ENCODE data around the gene PFDN2.
"Not testable (repeated sequence)": the region's sequence is repeated elsewhere in the genome, so short reads cannot be mapped to it uniquely, and the experiment has no call there.

Gene PFDN2

DNA sequence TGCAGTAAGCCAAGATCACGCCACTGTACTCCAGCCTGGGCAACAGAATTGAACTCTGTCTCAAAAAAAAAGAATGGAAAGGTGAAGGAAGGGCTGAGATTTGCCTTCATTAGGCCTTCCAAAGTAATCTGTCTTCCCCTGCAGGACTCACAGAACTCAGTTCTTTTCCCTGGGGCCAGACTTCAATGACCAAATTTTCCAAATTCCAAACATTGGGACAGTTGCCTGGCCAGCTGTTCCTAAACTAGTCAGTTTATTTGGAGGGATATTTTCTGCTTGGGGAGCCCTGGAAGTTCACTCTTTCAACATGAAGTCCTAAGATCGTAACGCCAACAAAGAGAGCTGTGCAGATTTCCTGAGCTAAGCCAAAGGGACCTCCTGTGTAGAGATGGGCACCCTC lies 20.0 kb upstream of the PFDN2 start:
- DNase-seq, result no peak

DNA sequence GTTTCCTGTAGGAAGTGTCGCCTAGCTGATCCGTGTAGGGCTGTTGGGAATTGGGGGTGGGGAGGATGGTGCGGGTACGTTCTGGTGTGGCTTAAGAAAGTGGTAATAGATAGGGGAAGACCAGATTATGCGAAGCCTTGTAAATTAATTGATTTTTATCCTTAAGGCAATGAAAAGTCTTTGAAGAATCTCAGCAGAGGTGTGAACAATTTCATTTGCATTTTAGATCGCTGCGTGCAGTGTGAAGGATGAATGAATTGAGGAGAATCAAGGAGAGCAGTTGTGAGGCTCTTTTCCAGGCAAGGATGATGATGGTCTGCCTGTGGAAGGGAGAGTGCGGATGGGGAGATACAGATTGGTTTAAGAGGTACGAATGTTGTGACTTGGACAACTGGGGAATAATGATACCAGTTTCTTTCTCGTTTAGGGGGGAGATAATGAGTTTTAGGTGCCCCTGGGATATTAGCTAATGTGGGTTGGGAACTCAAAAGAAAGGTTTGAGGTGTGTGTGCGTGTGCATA lies 15.4 kb upstream of the PFDN2 start:
- DNase-seq, result no peak

GRCh38 chr1:161132410-161133219 lies 14.8 kb upstream of the PFDN2 start, which contains the start of gene DEDD:
Gene DEDD (minus strand): TSS chr1:161132667. CDS start chr1:161124462, 8,205 bp downstream.
- DNase-seq, result peak; percentile 89 to 92

GRCh38 chr1:161131523-161132409 lies 13.9 kb upstream of the PFDN2 start:
- no peak for DNase-seq

- no peak for DNase-seq
These were observed 12.4 kb upstream of the PFDN2 start for GRCh38 chr1:161130266-161130665.

DNA sequence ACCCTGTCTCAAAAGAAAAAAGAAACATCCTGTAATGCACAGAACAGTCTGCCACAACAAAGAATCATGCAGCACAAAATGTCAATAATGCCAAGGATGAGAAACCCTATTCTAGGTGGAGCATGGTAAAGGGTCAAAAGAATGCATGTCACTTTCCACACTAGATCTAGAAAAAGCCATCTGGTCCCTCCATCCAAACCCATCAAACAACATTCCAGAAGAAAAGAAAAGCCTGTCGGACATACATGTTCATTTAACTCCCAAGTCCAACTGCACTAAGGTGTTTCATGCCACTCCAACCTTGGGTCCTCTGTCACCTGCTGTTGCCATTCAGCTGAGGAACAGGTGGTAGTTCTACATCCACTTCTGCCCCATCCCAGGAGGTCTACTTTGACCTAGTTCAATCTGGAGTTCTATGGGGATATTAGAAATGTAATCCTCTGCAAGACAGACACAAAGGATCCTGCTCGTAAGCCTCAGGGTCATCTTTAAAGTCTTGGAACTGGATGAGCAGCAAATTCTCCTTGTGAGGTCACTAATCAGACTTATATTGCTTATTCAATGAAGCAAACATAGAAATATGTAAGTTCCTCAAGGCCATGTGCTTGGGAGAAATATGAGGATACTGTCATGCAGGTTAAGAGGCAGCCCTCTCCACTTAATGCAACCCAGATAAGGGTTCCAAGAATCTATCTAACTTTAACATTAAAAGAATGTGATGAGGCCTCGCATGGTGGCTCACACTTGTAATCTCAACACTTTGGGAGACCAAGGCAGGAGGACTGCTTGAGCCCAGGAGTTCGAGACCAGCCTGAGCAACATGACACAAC lies 11.0 kb upstream of the PFDN2 start:
- DNase-seq, result no peak

GRCh38 chr1:161127649-161128048 lies 9.8 kb upstream of the PFDN2 start:
- DNase-seq, result no peak

DNA sequence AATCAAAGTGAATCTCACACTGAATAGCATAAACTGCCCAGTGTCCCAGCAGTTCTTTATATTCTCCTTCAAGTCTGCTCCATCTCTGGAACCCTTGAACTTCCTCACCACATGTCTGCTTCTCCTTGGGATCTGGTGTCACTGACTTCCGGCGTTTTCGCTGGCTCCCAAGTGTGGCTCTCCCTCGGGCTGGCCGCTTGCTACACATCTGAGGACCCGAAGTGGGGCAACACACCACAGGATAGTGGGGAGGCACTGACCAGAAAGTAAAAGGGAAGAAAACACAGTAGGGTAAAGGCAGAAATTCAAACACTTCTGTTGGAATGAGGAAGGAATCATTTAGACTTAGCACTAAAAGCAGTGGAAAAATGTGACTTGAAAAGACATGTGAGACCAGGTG lies 5.1 kb upstream of the PFDN2 start:
- DNase-seq, result no peak

- DNase-seq, result no peak
These were observed 4.0 kb upstream of the PFDN2 start for GRCh38 chr1:161121834-161122233.

GRCh38 chr1:161121042-161121650 lies 3.3 kb upstream of the PFDN2 start:
- DNase-seq, result no peak

- DNase-seq, result peak; percentile 63 to 73
These were observed 1.5 kb upstream of the PFDN2 start for GRCh38 chr1:161119092-161119903.

DNA sequence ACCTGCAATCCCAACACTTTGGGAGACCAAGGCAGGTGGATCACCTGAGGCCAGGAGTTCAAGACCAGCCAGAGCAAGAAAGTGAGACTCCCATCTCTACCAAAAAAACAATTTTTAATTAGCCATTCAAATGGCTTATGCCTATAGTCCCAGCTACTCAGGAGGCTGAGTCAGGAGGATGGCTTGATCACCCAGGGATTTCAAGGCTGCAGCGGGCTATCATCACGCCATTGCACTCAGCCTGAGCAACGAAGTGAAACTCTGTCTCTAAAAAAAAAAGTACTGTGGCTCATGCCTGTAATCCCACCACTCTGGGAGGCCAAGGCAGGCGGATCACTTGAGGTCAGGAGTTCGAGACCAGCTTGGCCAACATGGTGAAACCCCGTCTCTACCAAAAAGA lies 1.9 kb downstream of the PFDN2 start:
- DNase-seq, result not testable (repeated sequence)

GRCh38 chr1:161115132-161115711 lies 2.6 kb downstream of the PFDN2 start:
- peak; percentile 30 to 37 for DNase-seq

DNA sequence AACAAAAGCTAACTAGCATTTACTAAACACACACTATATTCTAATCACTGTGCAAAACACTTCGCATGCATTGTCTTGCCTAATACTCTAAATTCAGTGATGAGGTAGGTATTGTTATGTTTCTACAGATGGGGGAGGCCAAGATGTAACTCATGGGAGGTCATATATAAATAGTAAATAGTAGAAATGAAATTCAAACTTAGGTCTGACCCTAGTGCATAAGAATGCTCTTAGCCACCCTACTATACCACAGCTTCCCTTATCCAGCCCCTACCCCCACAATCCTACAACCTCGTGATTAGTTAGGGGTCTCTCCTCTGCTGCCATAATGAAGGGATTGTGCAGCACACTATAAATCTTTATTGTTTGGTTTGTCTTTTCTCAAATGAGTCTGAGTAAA lies 3.3 kb downstream of the PFDN2 start:
- DNase-seq, result no peak

- no peak for DNase-seq
These were observed 3.9 kb downstream of the PFDN2 start for GRCh38 chr1:161113915-161114314.

- no peak for DNase-seq
These were observed 6.3 kb downstream of the PFDN2 start for GRCh38 chr1:161111527-161111926.

DNA sequence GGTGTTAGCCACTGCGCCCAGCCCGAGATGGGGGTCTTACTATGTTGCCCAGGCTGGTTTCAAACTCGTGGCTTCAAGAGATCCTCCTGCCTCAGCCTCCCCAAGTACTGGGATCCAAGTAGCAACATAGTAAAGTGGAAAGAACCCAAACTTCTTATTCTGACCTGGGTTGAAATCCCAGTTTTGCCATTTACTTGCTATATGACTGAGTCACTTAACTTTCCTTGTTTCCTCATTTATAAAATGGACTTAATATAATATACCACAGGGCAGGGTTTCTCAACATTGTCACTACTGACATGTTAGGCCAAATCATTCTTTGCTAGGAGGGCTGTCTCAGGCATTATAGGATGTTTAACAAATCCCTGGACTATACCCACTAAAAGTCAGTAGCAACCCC lies 6.7 kb downstream of the PFDN2 start:
- no peak for DNase-seq

DNA sequence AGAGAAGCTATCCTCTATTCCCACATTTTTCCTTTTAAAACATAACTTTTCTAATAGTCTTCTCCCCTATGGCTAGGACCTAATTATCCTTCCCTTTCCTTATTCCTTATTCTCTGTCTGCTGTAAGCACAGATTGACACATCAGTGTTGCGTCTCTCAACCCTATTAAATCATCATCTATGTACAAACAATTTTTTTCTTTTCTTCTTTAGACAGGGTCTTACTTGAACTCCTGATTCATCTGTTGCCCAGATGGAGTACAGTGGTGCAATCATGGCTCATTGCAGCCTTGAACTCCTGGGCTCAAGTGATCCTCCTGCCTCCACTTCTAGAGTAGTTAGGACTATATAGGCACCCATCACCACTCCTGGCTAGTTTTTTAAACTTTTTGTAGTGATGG lies 11.4 kb downstream of the PFDN2 start:
- no peak for DNase-seq

DNA sequence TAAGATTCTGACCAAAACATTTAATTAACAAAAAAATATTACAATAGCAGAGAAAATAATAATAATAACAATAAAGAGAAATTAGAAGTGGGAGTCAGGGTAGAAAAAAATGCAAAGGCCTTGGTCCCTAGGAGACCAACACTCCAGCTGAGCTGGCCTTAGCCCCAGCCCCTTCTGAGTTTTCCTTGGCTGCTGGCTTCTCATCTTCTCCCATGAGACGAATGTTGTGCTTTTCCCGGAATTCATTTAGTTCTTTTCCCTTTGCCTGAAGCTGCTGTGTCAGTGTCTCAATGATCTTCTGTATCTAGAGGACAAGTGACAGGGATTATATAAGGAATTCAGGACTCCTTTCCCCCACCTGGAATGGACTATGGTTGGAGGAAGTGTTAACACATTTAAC lies 17.3 kb downstream of the PFDN2 start:
- DNase-seq, result no peak

DNA sequence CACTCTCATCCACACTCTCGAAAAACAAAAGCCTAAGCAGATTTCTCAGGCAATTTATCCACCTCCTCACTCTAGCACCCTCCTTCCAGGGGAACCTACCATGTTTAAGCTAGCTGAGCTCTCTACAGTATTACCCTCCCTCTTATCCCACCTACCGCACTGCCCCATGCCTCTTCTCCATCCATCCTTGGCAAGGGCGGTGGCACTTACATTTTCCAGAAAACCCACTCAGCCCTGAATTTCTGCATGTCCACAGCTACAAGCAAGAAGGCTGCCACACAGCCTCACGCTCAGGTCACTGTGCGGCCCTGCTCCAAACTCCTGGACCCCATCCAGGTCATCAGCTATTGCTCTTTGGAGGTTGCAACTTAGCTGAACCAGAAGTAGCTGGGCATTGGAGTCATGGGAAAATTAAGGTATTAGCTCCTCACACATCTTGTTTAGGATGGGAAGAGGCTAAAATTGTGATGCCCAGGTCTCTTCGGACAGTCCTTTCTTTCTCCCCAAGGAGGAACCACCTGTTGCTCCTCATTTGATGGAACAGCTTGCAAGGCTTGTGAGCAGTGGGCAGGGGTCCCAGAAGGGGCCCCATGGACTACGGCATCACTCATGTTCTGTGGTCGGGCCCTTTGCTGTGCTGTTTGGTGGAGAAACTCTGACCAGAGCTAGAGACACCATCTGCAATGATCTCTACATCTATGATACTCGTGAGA lies 18.6 kb downstream of the PFDN2 start:
- DNase-seq, result no peak
